ENCODE data around the gene SLIT3.
"Not testable (repeated sequence)": the region's sequence is repeated elsewhere in the genome, so short reads cannot be mapped to it uniquely, and the experiment has no call there.

The SLIT3 gene

DNA sequence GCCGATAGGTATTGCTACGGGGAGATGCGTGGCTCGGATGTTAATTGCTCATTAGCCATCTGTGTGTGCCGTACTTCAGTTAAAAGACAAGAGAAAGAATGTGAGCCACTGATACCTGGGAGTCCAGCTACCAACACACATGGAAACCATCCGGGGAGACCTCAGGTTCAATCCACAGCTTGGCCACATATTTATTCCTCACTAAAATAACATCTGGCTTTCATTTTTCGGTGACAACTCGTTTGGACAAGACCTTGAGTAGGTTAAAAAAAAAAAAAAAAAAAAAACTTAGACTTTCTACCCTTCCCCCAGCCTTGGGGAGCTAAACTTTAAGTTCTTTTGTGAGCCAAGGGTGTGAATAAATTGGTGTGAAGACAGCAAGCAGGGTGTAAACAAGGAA, 84.1 kb downstream of the SLIT3 start:
- no peak for DNase-seq

DNA sequence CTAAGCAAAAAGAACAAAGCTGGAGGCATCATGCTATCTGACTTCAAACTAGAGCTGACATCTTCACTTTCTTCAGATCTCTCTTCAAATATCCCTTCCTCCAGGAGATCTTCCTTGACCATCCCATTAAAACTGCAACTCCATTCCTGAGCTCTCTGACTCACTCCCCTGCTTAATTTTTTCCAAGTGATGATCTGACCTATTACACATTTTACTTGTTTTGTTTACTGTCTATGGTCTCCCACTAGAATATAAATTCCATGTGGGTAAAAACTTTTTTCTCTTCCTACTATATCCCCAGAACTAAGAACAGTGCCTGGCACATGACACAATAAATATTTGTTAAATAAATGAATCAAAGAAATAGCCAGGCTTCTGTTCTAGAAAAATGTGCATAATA, 87.5 kb downstream of the SLIT3 start:
- no peak for DNase-seq

DNA sequence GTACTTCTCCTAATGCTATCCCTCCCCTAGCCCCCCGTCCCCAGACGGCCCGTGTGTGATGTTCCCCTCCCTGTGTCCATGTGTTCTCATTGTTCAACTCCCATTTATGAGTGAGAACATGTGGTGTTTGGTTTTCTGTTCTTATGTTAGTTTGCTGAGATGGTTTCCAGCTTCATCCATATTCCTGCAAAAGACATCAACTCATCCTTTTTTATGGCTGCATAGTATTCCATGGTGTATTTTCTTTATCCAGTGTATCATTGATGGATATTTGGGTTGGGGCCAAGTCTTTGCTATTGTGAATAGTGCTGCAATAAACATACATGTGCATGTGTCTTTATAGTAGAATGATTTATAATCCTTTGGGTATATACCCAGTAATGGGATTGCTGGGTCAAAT, 89.2 kb downstream of the SLIT3 start:
- not testable (repeated sequence) for DNase-seq

DNA sequence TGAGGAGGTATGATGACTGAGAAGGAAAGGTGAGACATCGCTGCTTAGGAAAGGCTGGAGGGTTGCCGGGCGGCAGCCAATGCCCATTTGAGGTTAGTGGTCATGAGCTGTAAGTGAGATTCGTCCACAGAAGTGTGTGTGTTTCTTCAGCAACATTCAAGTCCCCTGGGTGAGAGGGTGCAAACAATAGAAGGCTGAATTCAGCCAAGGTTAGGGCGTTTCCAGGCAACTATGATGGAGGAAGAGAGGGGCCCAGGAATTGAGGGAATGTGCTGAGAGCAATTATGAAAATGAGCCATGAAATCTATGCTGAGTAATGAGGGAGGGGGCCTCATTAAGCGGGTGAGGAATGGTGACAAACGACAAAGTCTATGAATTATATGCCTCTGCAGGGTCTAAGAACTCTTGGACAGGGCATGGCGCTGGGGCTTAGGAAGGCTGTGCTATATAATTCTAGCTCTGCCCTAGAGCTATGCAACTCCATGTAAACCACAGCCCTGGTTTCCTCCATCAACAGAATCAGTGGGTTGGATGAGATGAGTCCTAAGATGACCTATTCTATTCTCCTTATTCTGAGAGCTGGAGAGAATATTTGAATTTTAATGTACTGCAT, 96.0 kb downstream of the SLIT3 start:
- DNase-seq: no peak

DNA sequence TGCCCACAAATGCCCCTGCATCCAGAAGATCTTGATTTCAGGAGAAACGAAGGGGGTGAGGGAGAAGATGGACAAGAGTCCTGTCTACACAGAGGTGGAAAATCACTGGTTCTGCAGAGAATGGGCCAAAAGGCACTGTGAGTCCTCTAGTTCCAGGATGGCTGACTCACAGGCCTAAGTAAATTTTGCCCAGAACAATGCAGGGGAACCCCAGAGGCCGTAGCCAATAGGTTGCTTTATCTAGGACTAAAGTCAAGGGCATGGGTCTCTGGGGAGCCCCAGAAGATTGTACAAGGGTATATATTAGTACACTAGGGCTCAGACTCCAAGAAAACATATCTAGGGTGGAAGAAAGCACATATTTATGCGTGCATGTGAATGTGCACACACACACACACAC, 98.0 kb downstream of the SLIT3 start:
- no peak for DNase-seq

DNA sequence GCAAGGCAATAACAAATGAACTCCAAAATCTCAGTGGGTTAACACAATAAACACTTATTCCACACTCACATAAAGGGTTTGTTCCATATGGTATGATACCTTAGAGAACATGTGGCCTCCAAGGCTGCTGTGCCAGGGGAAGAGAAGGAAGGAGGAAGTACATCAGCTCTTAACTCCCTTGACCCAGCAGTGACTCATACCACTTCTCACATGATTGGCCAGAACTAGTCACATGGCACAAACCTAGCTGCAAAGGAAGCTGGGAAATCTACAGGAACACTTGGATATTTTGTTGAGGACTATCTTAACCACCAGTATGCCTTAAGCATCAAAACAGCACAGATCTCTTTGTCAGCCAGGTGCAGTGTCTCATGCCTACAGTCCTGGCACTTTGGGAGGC, 99.3 kb downstream of the SLIT3 start:
- DNase-seq: no peak

DNA sequence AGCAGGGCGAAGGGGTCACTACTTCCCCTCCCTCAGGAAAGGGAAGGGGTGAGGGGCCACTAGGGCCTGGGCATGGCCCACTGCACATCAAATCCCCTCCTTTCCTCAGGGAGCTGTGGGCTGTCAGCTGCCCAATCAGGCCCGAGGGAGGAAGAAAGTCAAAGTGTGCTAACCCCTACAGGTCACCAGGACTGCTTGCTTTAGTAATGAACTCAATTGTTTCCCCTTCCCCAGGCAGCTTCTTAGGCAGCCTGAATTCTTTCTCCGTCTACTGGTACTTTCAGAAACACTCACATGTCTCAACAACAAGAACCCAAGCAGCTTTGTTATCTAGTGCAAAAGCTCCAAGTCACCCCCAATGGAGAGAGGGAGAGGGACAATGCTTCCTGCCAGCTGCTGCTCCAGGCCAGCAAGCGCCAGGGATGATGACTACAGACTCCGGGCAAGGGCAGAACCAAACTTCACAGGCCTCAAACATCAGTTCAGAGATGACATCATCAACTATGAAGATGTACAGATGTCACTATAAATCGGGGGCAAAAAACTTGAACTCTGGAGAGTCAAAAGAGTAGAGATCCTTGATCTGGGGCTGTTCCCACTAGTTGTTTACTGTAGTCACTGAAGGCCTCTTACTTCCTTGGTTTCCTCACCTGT, 100.7 kb downstream of the SLIT3 start:
- no peak for DNase-seq

DNA sequence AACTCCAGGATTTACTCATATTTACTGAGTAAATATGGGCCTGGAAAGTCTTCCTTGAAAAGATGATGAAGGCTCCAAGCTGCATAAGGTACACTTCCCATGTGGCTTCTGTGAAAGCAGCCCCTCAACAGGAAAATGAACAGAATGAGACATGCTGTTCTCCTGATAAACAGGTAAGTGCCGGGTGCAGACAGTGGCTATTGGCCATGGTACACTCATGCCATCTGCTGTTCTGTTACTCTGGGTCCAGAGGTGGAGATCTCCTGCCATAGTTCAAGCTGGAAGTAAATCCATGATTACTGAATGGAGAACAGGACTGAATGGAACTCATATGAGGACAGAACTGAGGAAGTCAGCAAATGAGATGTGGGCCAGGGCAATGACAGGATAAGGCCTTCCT, 103.6 kb downstream of the SLIT3 start:
- no peak for DNase-seq

DNA sequence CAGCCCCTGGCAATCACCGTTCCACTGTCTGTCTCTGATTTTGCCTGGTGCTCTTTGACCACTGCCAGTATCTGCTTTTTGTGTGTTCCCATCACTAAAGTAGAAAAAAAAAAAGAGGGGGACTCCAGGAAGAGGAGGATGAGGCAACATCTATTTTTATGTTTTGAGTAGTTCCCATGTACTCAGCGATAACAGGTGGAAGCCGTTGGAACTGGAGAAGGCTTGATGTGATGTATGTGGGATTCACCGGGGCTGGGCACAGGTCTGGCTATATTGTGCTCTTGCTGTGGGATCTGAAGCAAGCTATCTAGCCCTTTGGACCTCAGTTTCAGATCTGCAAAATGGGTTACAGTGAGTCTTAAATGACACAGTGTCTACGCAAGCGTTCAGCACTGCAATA, 104.9 kb downstream of the SLIT3 start:
- no peak for DNase-seq

DNA sequence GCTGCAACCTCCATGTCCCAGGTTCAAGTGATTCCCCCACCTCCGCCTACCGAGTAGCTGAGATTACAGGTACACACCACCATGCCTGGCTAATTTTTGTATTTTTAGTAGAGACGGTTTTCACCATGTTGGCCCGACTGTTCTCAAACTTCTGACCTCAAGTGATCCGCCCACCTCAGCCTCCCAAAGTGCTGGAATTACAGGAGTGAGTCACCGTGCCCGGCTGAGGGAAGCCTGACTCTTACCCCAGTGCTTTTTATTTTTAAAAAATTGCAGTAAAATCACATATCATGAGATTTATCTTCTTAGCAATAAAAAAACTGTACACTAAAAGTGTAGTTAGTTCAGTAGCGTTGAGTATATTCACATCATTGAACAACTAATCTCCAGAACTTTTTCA, 105.3 kb downstream of the SLIT3 start:
- DNase-seq: no peak

DNA sequence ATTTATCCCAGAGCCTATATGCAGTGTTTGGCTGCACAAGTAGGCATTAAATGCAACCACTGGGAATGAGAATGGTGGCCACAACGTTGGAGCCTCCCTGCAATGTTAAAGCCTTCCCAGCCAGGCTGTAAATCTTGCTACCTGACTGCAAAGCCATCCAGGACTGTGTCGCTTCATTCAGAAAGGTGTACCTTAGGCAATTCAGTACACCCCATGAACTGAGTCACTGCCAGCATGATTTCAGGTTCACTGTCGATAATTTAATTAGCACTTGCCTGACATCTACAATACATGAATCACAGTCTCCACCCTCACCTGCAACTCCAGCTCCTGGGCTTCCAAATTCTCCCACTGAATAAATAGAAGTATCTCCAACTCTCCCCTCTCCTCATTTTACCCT, 108.4 kb downstream of the SLIT3 start:
- no peak for DNase-seq

DNA sequence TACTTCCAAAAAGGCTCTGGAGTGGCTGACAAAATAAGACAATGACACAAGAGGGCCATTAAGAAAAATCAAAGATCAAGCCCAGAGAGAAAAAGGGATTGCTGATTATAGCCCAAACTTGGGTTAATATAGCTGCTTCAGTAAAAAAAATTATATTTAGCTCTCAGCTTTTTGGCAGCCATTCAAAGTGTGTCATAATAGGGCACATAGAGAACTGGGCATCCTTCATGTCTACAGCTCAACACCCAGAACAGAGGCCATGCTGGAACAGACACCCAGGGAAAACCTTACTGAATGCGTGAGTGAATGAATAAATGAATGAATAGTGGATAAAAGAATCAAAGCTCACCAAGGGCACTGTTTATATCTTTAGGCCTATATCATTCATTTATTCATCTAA, 110.1 kb downstream of the SLIT3 start:
- no peak for DNase-seq

DNA sequence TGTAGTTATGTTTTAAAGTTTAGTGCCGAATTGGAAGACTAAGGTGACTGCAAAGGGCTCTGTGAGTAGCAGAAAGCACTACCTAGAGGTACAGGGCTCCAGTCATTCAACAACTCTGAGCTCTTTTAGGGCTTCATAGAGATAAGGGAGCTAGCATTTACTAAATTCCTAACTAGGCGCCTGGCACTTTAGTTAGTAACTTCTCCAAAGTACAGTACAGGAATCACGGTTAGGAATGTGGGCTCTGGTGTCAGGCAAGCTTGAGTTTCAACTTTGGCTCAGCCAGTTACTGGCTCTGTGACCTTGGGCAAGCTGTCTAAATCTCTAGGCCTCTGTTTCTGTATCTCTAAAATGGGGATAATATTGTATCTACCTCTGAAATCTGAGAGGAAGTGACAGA, 115.3 kb downstream of the SLIT3 start:
- no peak for DNase-seq

DNA sequence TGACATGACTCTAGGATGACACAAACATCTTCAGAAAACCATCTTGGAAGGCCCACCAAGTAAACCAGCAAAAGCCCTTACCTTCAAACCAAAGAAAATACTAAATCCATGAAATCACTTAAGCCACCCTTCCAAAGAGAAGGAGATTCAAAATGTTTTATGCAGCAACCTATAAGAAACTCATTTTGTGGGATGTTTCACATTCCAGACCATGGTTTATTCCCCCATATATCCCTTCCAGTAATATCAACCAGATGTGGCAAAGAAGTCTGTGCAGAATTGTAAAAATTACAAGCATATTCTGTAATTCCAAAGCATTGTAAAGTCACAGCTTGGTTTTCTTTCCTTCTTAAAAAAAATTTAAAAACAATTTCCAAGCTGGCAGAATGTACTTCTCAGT, 117.4 kb downstream of the SLIT3 start:
- no peak for DNase-seq

DNA sequence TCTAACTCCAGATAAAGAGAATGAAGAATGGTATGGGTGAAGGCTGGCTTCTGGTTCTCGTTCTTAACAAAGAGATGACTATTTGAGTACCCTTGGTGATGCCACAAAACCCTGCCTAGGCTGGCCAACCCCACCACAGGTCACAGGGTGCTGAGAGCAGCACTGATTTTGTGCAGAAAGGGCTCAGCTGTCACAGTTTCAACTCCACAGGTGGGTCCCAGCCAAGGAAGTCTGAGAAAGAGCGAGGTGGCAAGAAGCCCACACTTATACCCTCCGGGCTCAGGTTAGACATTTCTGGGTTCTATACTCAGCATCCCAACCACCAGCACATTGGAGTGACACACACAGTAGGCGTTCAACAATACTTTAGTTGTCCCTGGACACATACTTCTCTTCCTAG, 118.1 kb downstream of the SLIT3 start:
- no peak for DNase-seq

DNA sequence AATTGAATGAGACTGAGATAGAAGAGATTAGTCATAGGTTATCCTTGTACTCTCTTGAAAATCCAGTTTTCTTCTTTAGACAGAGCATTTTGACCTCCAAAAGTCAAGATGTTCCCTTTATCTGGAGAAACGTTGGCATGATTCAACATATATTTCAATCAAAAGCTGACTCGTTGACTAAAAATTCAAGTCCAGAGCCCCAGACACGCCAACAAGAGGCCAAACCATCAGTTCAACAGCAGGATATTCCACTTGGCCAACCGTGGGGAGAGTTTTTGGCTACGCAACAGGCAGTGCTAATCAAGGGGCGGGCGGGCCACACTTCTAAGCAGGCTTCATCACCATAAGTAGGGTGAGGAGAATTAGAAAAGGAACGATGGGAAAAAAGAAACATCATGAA, 119.1 kb downstream of the SLIT3 start:
- DNase-seq: no peak

DNA sequence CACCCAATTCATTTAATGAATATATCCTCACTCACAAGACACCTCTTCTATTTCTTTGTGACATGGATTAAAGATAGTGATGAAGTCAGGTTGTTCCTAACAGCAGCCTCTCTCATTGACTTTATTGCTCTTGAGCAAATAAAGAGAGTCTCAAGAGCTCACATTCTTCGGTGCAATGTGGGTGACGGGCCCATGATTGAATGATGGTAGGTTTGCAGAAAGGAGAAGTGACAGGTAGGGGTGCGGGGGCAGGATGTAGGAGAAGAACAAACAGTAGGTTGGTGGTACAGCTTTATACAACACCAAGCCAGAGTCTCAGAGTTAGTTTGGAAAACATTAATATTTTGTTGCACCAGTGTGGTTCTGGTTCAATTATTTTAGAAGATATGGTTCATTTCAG, 122.2 kb downstream of the SLIT3 start:
- DNase-seq: no peak

DNA sequence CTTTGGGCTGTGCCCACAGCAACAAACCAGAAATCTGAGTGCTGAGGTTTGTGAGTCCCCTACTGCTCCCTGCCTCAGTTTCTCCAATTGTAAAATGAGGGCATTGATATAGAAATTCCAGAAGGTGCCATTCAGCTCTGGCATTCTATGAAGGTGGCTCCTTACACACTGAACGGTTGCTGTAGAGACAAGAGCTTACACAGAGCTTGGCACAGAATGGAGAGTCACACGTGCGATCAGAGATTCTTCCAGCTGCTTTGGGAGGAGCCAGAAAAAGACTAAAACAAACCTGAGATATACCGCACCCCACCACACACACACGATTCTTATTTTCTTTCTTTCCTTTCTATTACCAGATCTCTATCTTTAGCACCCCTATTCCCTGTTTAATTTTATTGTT, 122.7 kb downstream of the SLIT3 start:
- DNase-seq: no peak

DNA sequence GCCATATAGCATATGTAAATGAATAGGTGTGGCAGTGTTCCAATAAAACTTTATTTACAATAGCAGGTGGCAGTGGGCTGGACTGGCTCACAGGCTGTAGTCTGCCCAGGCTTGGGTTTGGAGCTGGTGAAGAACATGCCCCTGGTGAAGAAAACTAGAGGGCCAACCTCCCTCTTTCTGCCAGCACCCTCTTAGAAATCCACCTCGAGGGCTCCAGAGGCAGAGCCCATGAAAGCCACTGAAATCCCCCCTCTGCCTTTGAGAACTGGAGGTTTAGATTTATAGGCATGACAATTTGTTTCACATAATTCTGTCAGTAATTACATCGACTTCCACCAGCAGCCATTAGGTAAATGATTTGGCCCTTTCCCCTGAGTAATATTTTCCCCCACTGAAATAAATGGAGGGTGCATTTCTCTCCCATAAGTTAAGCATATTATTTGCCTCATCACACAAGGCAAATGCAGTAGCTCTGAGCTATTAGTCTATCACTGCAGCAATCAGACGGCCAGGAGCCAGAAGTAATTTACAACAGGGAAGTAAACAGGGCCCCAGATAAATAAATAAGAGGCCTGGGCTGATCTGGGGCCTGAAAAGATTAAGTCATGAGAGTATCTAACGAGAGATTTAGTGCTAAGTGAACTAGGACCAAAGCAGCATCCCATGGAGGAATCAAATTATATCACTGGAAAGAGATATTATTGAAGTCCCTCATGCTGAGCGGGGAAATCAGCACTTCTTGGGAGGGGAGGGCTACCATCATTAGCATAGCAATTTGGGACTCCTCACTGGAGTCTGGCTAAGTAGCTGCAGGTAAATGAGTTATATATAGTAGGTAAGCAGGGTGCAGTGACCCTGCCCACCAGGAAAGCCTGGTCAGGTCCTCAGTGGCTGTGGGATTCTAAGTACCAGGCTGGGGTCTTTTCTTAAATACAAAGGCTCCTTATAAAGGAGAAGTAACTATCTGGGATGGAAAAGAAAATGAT, 123.9 kb downstream of the SLIT3 start:
- DNase-seq: no peak

DNA sequence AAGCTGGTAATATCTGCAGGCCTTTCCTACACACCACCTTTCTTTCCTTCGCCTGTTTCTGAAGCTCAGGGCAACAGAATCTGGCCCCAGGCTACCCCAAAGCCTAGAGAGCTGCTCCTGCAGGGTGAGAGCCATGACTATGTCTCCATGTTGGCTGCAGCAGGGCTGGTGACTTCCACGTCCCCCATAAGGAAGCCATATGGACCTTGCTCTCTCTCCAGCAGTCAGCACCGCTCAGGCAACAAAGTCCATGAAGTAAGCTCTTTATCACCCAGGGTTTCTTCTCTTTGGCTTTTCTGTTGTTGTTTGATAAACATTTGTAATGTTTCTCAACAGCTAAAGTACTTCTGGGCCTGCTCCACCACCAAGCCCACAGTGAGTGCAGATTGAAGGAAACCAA, 125.2 kb downstream of the SLIT3 start:
- no peak for DNase-seq

DNA sequence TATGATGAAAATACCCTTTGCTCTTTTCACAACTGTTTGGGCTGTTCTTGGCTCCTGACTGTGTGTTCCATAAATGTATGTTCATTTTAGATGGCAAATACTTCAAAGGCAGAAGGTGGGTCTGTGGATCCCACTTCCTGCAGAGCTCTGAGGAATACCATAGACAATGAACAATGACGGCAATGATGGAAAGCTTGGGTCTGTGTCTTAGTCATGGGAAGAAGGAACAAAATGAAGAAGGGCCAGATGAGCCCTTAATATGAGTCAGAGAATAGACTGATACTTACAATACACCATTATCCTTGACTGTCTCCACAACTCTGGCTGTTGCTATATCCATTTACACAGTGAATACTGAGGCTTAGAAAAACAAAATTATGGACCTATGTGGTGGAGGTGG, 126.0 kb downstream of the SLIT3 start:
- no peak for DNase-seq

DNA sequence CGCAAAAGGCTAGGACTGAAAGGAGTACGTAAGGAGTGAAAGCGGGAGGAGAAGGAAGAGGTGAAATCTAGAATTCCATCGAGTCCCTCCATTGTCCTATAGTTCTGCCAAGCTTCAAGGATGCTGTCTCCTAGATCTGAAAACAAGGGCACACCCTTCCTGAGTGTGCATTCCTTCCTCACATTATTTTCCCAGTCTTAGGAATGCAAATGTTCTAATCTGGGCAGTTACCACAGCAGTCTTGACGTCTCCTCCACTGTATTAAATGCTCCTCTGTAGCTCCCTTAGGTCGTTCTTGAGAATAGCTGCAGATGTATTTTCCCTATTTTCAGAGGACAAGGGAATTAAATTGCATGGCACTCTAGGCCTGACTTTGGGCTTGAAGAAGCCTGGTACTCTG, 127.6 kb downstream of the SLIT3 start:
- no peak for DNase-seq

DNA sequence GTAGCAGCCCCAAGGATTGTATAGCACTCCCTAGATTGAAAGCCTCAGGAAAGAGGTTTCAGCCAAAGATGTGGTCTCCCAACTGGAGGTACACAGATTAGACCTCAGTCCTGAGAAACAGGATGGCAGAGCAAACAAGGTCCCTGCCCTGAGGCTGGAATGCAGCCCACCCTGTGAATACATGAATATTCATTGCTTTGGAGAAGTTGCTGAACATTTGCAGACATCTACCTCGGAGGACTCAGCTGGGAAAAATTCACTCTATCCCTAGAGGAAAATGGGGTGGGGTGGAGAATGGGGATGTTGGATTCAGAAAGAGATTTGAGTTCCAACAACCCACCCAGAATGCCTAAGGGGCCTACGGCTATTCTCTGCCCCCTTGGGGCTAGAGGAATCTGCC, 129.4 kb downstream of the SLIT3 start:
- no peak for DNase-seq

DNA sequence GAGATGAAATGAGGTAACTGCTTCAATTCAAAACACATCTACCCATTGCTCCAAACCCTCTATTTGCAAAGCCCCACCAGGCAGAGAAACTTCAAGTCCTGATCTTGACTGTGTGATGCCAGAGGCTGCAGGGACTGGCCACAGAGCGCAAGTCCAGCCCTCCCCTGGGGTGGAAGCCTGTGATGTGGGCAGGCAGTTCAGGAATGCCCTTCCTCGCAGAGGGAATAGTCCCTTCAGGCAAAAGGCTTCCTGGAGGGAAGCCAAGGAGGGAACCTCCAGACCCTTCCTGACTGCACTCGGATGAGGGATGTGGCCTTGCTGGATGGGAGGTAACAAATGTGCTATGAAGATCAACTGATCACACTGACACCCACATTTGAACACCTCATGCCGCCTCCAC, 131.2 kb downstream of the SLIT3 start:
- no peak for DNase-seq
